Stimulated activated CD4-positive, alpha-beta T cell treated with anti-CD3 and anti-CD28 coated beads, Interleukin-1b, Interleukin-23, amount 100 ng/mL, for 24 hours (primary cell): ENCODE data around the gene ZSCAN22.
"Not testable (repeated sequence)": the region's sequence is repeated elsewhere in the genome, so short reads cannot be mapped to it uniquely, and the experiment has no call there.

Experiments
- DNase-seq, 4 experiments: peaks; one replicate each; pipeline ENCODE4 v3.0.0-alpha.2; 2020; ENCODE audit warnings: low read depth in 4 of 4, low spot score in 1 of 4

Gene ZSCAN22

GRCh38 chr19:58326914-58327726, at the start of gene ZSCAN22:
Gene ZSCAN22 (plus strand): TSS chr19:58326994. CDS start chr19:58334803, 7,809 bp downstream.
- DNase-seq: peak; percentile 70 to 89 (median 78)

- no peak for DNase-seq
These were observed 49.6 kb upstream of the ZSCAN22 start for GRCh38 chr19:58277197-58277596.

- DNase-seq: no peak
These were observed 48.9 kb upstream of the ZSCAN22 start for GRCh38 chr19:58277748-58278540.

DNA sequence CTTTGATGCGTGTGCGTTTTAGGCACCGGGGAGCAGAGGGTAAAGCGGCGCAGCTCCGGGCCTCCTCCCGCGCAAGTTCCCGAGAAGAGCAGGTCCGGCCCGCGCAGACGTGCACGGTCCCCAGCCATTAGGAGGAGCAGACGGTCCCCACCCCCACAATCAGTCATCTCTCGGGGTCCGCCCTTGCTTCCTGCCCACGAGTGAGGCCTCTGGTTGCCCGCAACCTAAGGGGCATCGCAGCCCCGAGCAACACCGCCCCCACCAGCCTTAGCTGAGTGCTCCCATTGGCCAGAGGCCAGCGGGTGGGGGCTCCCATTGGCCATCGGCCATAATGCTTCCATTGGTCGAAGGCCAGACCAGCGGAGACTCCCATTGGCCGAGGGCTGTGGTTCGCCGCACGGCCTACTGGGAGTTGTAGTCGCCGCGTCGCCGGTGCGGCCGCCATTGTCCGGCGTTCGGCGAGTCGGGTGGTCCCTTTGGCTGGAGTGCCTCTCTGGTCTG, 48.2 kb upstream of the ZSCAN22 start, which contains the start of gene ZNF8:
ZNF8 (plus strand) TSS at position 415 of the 501 bp plus-strand sequence. CDS start 127 bp downstream, outside the sequence.
- peak; percentile 90 to 97 (median 95) for DNase-seq

- peak; percentile 8 to 30 (median 16) for DNase-seq
These were observed 47.5 kb upstream of the ZSCAN22 start for GRCh38 chr19:58279042-58279924.

- DNase-seq: no peak
These were observed 46.9 kb upstream of the ZSCAN22 start for GRCh38 chr19:58279925-58280316.

- DNase-seq: no peak
These were observed 42.6 kb upstream of the ZSCAN22 start for GRCh38 chr19:58284199-58284598.

GRCh38 chr19:58291943-58292342, 34.9 kb upstream of the ZSCAN22 start:
- no peak for DNase-seq

- DNase-seq: no peak
These were observed 31.9 kb upstream of the ZSCAN22 start for GRCh38 chr19:58294743-58295374.

- DNase-seq: no peak
These were observed 30.7 kb upstream of the ZSCAN22 start for GRCh38 chr19:58296104-58296503.

DNA sequence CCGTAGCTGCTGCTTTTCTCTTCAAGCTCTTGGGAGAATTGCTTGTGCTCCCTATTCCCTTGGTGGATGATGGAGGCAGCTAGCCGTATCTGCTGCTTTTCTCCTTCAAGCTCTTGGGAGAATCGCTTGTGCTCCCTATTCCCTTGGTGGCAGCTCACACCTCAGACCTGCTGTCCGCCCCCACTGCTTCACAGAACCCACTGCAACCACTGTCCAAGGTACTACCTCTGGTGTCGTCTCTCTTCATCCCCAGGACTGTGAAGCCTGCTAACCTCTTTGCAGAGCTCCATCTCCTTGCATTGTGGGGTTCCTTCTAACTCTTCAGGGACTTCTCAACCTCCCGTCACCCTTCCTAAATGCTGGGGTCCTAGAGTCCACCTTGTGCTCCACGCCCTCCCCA, 26.2 kb upstream of the ZSCAN22 start:
- no peak for DNase-seq

DNA sequence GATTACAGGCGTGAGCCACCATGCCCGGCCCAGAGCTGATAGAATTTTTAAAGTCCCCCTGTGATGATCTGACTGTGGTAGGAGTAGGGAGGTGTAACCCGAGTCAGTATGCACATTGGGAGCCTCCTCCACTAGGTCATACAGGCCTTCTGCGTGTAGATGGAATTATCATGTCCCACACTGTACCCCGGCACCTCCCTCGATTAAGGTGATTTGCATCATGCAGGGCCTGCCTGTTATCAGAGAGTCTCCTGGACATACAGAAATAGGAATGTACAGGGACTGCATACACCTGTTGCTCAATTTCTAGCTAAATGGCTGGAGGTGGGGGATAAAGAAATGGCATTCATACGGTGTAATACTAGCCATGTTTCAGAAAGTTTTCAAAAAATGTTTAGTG, 22.5 kb upstream of the ZSCAN22 start:
- no peak for DNase-seq

GRCh38 chr19:58304748-58305064, 22.1 kb upstream of the ZSCAN22 start:
- DNase-seq: no peak

- DNase-seq: peak; percentile 76 to 91 (median 86)
These were observed 21.5 kb upstream of the ZSCAN22 start, which contains the start of gene ERVK3-1 for GRCh38 chr19:58305065-58305931. Gene ERVK3-1 (plus strand): TSS chr19:58305377. CDS start chr19:58312169, 6,792 bp downstream.

DNA sequence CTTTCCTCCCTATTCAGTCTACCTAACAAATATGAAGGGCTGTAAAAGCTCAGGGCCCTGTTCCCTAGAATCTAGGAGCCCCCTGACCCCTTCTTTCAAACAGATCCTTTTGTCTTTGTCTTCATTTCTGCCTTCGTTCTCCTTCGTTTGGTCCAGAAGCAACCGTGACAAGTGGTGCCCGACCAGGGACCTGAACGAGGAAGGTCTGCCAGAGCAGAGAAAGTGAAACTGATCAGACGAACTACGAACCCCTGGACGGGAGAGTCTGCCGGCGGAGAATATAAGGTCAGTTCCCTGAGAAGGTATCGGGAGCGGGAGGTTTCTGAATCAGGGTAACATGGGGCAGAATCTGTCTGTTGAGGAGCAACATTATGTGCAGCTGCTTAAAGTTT, 20.9 kb upstream of the ZSCAN22 start:
- DNase-seq: no peak

GRCh38 chr19:58307736-58308135, 19.1 kb upstream of the ZSCAN22 start:
- no peak for DNase-seq

GRCh38 chr19:58310685-58311084, 16.1 kb upstream of the ZSCAN22 start:
- not testable (repeated sequence) for DNase-seq

DNA sequence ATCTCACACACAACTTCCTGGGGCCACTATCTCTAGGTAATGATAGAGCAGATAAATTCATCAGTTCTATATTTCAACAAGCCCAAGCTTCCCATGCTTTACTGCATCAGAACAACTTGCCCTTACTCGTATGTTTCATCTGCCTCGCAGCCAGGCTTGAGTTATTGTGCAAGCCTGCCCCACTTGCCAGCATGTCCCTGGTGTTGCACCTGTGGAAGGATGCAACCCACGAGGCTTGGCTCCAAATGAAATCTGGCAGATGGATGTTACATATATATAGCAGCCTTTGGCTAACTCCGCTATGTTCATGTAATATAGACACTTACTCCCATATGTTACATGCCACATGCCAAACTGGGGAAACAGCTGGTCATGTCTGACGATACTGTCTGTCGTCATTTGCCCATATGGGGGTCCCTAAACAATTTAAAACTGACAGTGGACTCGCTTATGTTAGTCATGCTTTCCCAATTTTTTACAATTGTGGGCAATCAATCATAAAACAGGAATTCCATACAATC, 15.4 kb upstream of the ZSCAN22 start:
- no peak for DNase-seq

DNA sequence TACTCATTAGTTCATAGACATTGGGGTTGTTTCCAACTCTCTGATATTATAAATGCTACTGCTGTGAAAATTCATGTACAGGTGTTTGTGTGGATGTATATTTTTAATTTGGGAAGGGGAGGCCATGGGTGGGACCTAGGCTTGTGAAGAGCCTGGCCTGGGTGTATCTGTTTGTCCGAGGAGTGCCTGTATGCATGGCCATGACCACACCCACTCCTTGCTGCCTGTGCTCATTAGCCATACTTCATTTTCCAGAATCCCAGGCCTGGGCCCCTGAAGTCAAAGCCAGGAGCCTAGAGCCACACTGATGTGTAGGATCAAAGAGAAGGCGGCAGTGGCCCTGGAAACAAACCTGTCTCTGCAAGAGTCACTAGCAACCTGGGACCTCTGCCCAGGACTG, 11.2 kb upstream of the ZSCAN22 start:
- no peak for DNase-seq
